GDM1 (cell line): ENCODE data around the gene VAT1.
A peak's percentile ranks its signal among the peaks of the same experiment; 100 is the strongest.

Experiments
- DNase-seq: peaks from one replicate; lab custom pipeline; 2025; lab: John Stamatoyannopoulos, UW

The VAT1 gene

DNA sequence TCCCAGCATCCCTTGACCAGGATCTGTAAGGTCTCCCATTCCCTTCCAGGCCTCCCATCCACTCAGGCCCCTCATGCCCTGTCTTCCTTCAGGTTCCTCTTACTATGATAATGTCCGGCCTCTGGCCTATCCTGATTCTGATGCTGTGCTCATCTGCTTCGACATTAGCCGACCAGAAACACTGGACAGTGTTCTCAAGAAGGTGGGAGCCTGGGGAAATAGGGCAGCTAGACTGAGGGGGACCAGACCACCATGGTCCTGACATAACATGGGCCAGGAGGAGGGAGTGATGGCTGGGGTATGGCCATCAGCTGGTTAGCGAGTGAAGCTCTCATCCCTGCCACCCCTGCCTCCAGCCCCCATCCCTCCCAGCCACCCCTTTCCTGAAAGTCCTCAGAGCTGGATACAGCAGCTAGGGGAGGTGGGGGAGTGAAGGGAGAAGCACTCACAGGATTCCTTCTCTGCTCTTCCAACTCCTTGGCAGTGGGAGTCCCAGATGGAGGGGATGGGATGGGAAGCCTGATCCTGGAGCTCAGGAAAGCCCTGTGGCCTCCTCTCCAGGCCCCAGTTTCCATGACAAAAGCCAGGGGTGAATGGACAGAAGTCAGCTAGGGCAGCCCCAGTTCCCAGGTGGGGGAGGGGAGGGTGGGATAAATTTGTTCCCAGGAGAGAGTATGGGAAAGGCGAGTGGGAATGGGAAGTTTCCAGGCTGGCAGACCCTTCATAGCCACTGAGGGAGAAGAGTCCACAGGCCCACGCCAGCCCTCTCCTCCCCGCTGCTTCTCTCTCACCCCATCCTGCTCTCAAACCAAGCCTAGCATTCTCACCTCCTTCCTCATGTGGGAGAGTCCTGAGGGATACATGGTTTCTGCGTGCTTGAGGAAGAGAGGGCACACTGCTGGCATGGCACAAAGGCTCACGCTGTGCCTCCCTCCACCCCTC, 5.2 kb upstream of the VAT1 start:
- DNase-seq = no peak

DNA sequence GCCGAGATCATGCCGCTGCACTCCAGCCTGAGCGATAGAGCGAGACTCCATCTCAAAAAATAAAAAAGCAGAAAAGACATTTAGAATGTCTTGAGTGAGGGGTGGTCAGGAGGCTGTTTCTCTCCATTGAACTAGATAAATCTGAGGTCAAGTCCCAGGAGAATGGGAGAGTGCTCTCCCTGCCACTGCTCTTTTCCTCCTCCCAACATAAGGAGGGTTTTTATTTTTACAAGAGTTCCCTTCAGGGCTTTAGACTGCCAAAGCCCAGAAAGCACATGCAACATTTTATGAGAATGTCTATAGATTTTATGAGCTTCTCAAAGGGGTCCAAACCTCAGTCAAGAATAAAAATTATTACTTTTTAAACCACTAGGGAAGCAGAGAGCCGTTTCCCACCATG, 4.4 kb upstream of the VAT1 start:
- DNase-seq = no peak

DNA sequence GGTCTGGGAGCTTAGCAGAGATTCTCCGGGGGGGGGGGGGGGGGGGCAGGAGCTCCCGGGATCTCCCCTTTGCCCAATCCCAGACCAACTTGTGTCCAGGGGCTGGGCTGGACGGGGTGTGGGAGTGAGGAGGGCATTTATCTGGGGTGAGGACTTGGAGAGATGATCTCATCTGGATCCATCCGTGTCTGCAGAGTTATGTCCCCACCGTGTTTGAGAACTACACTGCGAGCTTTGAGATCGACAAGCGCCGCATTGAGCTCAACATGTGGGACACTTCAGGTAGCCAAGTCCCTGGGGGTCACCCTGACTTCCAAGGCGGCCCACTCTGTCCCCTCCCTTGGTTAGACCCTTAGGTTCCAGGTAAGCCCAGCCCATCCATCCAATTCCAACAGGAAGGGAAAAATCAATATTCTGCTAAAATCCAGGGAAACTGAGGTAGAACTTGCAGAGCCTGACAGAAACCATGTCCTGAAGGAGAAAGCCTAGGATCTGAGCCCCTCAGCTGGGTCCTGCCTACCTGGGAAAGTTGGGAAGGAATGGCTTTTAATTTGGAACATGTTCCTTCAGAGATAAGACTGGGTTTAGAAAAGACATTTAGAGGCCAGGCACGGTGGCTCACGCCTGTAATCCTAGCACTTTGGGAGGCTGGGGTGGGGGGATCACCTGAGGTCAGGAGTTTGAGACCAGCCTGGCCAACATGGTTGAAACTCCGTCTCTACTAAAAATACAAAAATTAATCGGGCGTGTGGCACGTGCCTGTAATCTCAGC, 3.8 kb upstream of the VAT1 start:
- no peak for DNase-seq

DNA sequence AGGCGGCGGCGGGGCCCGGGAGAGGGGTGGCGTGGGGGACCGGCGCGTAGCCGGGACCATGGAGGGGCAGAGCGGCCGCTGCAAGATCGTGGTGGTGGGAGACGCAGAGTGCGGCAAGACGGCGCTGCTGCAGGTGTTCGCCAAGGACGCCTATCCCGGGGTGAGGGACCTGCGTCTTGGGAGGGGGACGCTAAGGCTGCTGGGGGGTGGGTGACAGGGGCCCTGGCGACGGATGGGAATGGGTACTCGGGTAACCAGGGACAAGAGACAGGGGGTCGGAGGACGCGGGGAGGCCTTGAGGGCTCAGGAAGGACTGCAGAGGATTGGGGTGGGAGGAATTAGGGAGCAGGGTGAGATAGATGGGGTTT, 3.1 kb upstream of the VAT1 start:
- DNase-seq = no peak

DNA sequence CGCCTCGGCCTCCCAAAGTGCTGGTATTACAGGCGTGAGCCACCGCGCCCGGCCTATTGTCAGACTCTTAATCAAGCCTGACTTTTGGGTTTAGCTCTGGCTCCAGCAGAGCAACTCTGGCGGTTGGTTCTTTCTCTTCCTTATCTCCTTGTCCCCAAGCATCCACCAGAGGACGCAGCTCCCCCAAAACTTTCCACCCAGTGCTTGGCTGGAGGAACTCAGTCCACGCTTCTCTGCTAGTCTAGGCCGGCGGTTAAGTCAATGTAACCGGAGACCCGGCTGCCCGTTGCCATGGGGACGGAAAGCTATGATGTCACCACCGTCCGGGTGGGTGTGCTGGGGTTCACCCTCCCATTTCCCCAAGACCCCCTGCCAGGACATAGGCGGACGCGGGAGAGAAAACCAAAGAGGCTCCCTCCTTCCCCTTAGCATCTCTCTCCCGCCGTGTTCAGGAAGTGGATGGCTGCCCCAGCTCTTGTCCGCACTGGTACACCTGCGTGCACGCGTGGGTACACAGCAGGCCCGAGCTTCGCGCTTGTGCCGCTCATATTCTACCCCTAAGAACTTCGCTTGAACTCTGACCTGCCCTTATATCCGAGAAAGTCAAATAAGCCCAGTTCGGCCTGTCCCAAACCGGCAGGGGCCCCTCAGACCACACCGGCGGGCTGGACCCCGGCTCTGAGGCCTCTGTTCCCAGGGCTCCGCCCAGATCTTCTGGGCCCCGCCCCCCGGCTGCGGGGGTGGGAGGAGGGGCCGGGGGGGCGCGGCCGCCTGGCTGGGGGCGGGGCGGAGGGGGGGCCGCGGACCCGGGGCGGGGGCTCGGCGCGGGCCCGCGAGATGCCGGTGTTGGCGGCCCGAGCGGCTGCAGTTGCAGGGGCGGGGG, 2.5 kb upstream of the VAT1 start, which contains the start of gene RND2:
Gene RND2 (plus strand): TSS at position 825 of the 883 bp plus-strand sequence. CDS start 117 bp downstream, outside the sequence.
- DNase-seq = peak; percentile 77

DNA sequence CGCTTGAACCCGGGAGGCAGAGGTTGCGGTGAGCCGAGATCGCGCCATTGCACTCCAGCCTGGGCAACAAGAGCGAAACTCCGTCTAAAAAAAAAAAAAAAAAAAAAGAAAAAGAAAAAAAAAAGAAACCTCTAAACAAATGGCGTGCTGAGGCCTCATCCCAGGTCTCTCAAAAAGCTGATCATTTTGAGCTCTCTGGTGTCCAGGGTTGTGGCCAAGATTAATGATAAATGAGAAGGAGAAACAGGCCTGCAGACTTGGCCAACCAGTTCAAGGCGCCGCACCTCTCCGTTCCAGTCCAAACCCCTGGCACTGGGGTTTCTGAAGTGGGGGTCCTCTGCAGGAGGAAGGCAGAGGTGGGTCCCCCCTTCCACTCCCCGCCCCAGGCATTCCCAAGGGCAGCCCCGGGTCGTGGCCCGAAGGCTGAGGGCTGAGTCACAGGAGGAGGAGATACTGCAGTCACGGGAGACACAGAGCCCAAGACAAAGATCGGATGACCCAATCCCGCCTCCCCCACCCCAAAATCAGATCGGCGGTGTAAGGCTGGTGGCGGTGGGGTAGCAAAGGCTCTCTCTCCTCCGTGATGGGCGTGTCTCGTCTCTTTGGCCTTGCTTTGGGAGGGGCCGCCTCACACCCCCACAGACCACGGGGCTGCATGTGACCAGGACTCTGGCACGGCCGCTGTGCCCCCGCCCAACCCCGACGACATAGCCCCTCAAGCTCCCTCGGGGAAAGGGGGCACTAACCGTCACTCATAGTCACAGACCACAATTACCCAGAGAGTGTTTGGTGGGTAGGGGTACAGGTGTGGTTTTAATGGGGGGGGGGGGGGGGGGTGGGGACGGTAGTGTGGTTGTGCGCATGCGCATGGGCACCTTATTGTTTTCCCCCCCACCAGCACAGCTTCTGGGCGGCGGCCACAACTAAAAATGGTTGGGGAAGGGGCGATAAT, 1.1 kb downstream of the VAT1 start:
- no peak for DNase-seq

DNA sequence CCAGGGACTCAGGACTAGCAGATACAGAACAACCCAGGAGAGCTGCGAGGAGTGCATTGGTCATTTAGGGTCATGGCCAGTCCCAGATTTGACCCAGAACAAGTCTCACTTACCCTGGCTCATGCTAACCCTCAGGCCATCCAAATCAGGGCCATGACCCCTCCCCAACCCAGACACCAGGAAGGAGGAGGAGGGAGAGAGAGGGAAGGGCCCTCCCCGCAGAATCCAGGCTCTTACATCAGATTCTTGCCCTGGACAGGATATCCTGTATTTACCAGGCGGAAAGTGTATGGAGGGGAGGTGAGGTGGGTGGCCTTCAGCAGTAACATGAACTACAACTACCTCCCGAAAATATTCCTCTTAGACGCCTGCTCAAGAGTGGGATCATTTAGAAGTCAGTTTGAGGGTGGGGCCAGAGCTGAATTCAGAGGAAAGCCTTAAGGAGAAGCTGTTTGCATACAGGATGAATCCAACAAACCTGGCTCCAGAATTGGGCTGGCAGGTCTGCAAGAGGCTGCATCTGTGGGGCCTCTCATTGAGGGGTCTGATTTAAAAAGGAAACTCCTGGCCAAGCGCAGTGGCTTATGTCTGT, 2.1 kb downstream of the VAT1 start:
- DNase-seq = no peak

DNA sequence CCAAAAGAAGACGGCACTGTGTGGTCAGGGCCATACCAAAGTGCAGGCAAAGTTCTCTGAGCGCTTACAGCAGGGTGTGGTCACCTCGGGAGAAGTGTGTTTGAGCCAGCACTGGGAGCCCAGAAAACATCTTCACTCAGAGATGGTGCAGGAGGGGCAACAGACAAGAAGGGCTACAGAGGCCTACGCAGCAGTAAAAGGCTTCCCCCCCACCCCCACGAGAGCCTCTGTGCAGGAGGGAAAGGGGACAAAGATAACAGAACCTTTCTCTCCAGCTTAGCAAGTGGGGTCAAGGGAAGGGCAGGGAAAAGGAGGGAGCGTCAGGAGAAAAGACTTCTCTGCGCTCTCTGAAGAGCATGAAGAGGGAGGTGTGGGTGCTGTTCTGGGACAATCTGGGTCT, 2.8 kb downstream of the VAT1 start:
- no peak for DNase-seq

DNA sequence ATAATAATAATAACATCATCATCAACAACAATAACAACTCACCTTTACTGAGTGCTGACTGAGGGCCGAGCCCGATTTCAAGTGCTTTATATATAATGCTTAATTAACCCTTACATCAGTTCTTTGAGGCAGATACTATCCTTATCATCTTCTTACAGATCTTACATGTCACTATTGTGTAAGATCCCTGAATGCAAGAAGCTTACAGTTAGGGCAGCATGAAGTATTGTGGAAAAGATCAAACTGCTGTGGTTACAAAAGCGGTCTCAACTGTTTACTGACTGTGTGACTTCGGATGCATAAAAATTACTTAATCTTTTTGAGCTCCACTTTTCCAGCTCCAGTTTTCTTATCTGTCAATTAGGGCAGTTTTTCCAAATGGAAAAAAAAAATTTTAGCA, 3.3 kb downstream of the VAT1 start:
- no peak for DNase-seq

DNA sequence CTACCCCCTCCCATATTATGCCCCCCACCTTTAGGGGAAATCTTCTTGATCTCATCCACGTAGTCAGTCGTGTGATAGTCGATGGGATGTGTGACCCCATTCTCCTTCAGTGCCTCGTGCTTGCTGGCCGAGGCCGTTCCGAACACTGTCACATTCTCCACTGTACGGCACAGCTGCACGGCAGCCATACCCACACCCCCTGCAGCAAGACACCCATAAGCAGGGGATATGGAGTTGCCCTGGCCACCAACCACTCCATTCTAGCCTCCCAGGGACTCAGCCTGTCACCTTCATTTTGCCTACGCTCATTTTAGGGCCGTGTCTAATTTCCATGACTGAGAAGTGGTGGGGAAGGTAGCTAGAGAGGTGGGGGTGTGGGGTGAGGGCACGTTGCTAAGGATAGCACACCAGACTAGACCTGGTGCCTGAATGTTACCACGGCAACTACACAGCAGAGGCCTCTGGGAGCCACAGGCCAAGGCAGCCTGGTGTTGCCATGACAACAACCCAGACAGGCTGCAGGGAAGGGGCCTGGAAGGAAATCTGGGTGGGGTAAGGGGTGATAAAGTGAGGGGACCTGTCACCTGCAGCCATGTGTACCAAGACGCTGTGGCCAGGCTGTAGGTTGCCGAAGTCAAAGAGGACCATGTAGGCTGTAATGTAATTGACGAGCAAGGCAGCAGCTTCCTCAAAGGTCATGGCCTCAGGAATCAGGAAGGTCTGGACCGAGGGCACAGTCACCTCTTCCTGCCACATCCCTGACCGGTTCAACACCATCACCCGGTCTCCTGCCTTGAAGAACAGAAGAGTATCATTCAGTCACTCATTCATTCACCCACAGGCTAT, 4.0 kb downstream of the VAT1 start:
- no peak for DNase-seq

DNA sequence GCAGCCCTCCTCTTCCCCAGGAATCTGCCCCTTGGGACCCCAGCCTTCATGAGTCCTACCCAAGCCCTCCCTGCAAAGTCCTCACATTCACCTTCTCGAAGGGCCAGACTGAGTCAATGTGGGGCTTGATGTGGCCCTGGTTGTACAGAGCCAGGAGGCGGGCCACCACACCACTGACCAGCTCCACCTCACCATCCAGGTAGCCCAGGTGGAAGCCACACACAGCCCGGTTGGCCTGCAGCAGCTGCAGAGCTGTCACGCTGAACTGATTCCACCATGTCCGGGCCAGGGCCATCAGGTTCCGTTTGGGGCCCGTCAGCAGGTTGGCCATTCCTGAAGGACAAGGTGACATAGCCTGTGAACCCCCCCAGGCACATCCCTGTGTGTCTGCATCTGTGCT, 6.0 kb downstream of the VAT1 start:
- DNase-seq = no peak

DNA sequence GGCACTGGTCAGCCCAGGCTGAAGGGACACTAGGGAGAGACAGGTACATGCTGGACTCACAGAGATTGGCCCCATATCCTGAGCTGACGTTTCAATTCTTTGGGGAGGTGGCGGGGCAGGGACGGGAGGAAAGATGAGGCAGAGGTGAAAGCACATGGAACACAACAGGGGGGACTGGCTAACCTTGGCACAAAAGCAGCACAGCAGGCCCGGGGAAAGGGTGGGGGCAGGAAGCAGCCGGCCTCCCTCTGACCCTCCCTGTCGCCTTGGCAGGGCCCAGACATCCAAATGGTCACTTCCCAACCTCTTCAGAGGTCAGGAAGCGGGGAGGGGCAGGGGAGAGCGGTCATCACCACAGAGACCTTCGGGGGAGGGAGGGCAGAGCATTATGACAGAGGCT, 6.6 kb downstream of the VAT1 start:
- DNase-seq = no peak

DNA sequence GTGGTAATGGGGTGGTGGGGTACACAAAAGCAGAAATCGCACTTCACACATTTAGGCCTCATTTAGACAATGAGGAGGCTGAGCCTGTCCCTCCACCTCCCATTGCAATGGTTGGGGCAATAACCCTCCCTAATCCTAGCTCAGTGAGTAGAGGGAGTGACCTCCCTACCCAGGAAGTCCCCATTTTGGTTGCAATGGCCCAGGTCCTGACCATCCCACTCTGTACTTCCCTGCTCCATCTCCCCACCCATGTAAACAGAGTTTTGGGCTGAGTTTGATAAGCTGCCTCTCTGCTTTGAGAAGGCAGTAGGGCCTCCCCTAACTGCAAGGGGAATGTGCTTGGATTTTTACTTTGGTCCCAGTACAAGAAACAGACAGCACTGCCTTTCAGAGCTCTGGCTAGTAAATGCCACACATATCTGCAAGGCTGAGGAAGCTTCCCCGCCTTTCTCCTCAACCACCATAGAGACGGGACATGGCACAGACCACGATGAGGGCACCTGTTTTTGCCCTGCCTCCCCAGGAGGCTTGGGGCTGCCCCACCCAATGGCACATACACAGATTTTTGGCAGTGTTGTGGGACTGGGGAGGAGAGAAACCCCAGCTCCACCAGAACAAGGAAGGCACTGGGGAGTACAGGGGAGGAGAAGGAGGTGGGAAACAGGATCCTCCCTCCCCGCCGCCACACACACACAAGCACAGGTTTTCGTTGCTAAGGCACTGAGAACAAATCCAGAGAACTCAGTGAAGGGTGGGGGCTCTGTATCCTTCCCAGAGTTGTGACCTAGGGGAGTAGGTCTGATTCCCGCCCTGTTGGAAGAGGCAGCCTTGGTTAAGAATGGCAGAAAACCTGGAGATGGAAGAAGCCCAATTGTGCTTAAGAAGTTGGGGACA, 7.3 kb downstream of the VAT1 start:
- no peak for DNase-seq

DNA sequence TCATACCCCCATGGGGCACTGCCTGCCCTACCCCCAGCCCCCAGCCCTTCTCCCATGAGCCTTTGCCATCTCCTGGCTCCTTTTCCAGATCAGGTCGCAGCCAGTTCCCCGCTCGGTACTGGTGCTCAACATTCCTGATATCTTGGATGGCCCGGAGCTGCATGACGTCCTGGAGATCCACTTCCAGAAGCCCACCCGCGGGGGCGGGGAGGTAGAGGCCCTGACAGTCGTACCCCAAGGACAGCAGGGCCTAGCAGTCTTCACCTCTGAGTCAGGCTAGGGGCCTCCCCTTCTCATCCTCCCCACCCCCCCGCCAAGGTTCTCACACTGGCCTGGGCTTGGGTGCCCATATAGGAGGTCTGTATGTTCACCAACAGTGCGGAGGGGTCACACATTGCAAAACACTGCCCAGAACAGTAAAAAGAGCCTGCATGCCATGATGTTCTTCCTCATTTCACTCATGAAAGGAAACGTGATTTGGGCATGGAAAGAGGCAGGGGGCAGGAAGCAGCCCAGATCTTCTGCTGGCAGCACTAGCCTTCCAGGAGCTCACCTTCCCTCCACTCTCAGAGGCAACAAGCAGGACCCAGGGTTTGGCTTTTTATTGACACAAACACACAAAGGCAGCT, 8.1 kb downstream of the VAT1 start:
- no peak for DNase-seq

DNA sequence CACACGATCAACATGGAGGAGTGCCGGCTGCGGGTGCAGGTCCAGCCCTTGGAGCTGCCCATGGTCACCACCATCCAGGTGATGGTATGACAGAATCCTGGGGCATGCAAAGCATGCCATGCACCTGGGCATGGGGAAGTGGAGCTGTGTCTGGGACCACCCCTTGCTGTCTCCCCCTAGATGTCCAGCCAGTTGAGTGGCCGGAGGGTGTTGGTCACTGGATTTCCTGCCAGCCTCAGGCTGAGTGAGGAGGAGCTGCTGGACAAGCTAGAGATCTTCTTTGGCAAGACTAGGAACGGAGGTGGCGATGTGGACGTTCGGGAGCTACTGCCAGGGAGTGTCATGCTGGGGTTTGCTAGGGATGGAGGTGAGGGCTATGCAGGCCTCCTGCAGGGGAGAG, 8.9 kb downstream of the VAT1 start:
- no peak for DNase-seq

DNA sequence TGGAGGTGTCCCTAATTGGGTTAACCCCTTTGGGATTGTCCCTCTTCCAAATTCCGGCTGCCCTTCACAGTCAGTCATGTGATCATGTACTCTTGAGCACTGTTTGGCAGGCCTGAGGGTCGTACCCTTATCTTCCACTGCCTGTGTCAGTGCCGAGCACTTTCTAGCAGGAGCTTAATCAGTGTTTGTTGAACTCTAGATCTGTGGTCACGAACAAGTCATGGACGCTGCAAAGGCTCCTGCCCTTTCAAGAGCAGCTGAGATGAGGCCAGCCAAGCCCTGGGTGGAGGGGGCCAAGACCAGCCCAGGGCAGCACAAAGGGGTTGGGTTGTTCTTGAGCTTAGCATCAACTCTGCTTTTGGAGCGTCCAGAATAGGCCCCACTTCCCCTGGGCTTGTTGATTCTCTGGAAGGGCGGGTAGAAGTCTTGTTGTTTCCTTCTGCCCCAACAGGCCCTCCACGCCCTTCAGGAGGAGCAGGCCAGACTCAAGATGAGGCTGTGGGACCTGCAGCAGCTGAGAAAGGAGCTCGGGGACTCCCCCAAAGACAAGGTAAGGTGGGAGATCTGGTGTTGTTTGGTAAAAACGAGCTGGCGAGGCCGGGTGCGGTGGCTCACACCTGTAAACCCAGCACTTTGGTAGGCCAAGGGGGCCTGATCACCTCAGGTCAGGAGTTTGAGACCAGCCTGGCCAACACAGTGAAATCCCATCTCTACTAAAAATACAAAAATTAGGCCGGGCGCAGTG, 10.3 kb downstream of the VAT1 start:
- no peak for DNase-seq

DNA sequence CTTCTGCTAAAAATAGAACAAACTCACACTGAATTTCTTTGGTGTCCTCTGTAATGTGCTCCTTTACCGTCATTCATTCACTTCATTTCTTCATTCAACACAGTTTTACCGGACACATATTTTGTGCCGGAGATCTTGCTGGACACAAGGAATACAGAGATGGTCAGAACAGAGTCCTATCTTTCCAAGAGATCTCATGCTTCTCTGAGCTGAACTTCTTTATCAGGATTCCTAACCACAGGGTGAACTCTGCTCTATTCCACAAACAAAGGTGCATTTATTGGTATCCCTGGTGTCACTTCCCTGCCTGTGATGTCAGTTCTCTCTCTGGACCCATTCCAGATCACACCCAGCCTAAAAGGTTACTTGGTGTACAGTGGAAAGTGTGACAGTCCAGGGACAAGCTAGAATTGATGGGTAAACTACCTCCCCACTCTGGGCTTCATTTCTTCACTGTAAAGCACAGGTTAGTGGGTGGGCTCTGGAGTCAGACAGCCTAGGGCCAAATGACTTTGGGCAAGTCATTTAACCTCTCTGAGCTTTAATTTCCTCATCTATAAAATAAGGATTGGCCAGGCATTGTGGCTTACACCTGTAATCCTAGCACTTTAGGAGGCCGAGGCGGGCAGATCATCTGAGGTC, 11.4 kb downstream of the VAT1 start:
- DNase-seq = no peak
